HCT116 (cell line): ENCODE data around the gene AARS2. TPM values are rescaled to one million over a fixed set of nuclear protein-coding genes. Genes with fewer than 3 reads are reported as not detected.
A peak's percentile ranks its signal among the peaks of the same experiment; 100 is the strongest.

Experiments used
- ATAC-seq: fragments of 200-7000 bp; cut with Tn5 transposase; 2 replicates; pipeline ENCODE4 v1.9.1; 2020; ENCODE audit warnings: mild to moderate bottlenecking, moderate library complexity
- BruUV-seq: library from RNA; stranded (reverse); fragments of 400-500 nt; replicated peaks from 2 replicates; lab custom pipeline; 2021; lab: Mats Ljungman, UMichigan
- CTCF ChIA-PET: fragments of 300-600 bp; sonication (Branson Sonifier 250); formaldehyde crosslinking; loops from one replicate; lab custom pipeline; 2021; ENCODE audit warnings: antibody characterized with exemption; lab: Charles Lee
- POLR2A ChIA-PET: fragments of 300-600, 350-600 bp; sonication (Branson Sonifier 250); formaldehyde crosslinking; loops from one replicate; lab custom pipeline; 2021; ENCODE audit warnings: antibody characterized with exemption; lab: Charles Lee
- RAD21 ChIA-PET, 2 experiments: fragments of 300-600 bp; sonication (Branson Sonifier 250); formaldehyde crosslinking; loops; one replicate each; lab custom pipeline; 2023; ENCODE audit warnings: low total read pairs in 2 of 2; ENCODE audit not compliant: uncharacterized antibody in 2 of 2, unreplicated experiment in 2 of 2, low non-redundant PET in 1 of 2; lab: Charles Lee
- DNase-seq: peaks from one replicate; pipeline ENCODE4 v3.0.0-alpha.2; 2010; ENCODE audit warnings: low read depth, low spot score
- H2AFZ ChIP-seq: fragments of 200-600 bp; shearing (Covaris generic), sonication (generic); 2 replicates; pipeline ENCODE4 v1.6.1; 2017; ENCODE audit warnings: low read depth, mixed run types, mixed read lengths, antibody characterized with exemption, low read length; ENCODE audit not compliant: poor library complexity, severe bottlenecking
- H3K27ac ChIP-seq: 2 replicates; pipeline ENCODE4 v1.5.1; 2012; ENCODE audit warnings: low read depth, low read length
- H3K27me3 ChIP-seq: fragments of 200-600 bp; sonication (generic); 2 replicates; pipeline ENCODE4 v1.6.1; 2016; ENCODE audit warnings: mixed run types, low read length, mixed read lengths; ENCODE audit not compliant: insufficient read depth
- H3K36me3 ChIP-seq, 2 experiments: fragments of 200-500 bp in 1 of 2; fragments of 200-600 bp in 1 of 2; sonication (Bioruptor generic) in 1 of 2; sonication (generic) in 1 of 2; 2 replicates each; pipeline versions ENCODE4 v1.5.1 to v1.6.1; 2014 to 2016; ENCODE audit warnings: low read length in 2 of 2, inconsistent platforms in 1 of 2, mixed read lengths in 1 of 2, mixed run types in 1 of 2; ENCODE audit not compliant: insufficient read depth in 2 of 2, control insufficient read depth in 1 of 2
- H3K4me1 ChIP-seq, 2 experiments: fragments of 200-600 bp in 1 of 2; sonication (generic) in 1 of 2; 2 replicates each; pipeline versions ENCODE4 v1.5.1 to v1.6.1; 2012 to 2017; ENCODE audit warnings: low read length in 2 of 2, inconsistent platforms in 1 of 2, mild to moderate bottlenecking in 1 of 2, mixed read lengths in 1 of 2, mixed run types in 1 of 2, moderate library complexity in 1 of 2; ENCODE audit not compliant: insufficient read depth in 2 of 2, control insufficient read depth in 1 of 2
- H3K4me2 ChIP-seq: fragments of 200-600 bp; sonication (generic); 2 replicates; pipeline ENCODE4 v1.6.1; 2017; ENCODE audit warnings: mixed run types, low read length, mixed read lengths
- H3K4me3 ChIP-seq, 2 experiments: fragments of 200-600 bp in 1 of 2; sonication (generic) in 1 of 2; replicated peaks in 1 of 2; 2 replicates each; pipeline ENCODE4 v1.5.1; 2011 to 2016; ENCODE audit warnings: low read length in 2 of 2, control low read depth in 1 of 2, low read depth in 1 of 2, mild to moderate bottlenecking in 1 of 2, mixed read lengths in 1 of 2, mixed run types in 1 of 2
- H3K79me2 ChIP-seq: fragments of 200-600 bp; sonication (generic); 2 replicates; pipeline ENCODE4 v1.6.1; 2017; ENCODE audit warnings: mild to moderate bottlenecking, mixed run types, low read length, moderate library complexity, mixed read lengths; ENCODE audit not compliant: insufficient read depth
- H3K9ac ChIP-seq: fragments of 200-600 bp; sonication (generic); 2 replicates; pipeline ENCODE4 v1.6.1; 2016; ENCODE audit warnings: low read length, mixed read lengths
- H3K9me2 ChIP-seq: fragments of 200-600 bp; sonication (generic), shearing (Covaris generic); 2 replicates; pipeline ENCODE4 v1.6.1; 2017; ENCODE audit warnings: mixed run types, mild to moderate bottlenecking, moderate library complexity; ENCODE audit not compliant: insufficient read depth
- H3K9me3 ChIP-seq, 2 experiments: fragments of 200-500 bp in 1 of 2; fragments of 200-600 bp in 1 of 2; sonication (Bioruptor generic) in 1 of 2; sonication (generic) in 1 of 2; 2 replicates each; pipeline ENCODE4 v1.6.1; 2014 to 2017; ENCODE audit warnings: low read length in 2 of 2, mixed read lengths in 2 of 2, inconsistent platforms in 1 of 2, low read depth in 1 of 2, mild to moderate bottlenecking in 1 of 2, mixed run types in 1 of 2, moderate library complexity in 1 of 2; ENCODE audit not compliant: control insufficient read depth in 1 of 2, insufficient read depth in 1 of 2
- H4K20me1 ChIP-seq: fragments of 200-600 bp; sonication (generic), shearing (Covaris generic); 2 replicates; pipeline ENCODE4 v1.6.1; 2017; ENCODE audit warnings: mixed run types, mild to moderate bottlenecking, moderate library complexity; ENCODE audit not compliant: insufficient read depth
- CBX3 ChIP-seq: IDR thresholded peaks from 2 replicates; pipeline ENCODE4 v1.6.1; 2012; ENCODE audit warnings: low read depth
- CEBPB ChIP-seq: IDR thresholded peaks from 2 replicates; pipeline ENCODE4 v1.6.1; 2012; ENCODE audit warnings: low read depth
- EGR1 ChIP-seq: IDR thresholded peaks from 2 replicates; pipeline ENCODE4 v1.6.1; 2012; ENCODE audit warnings: low read depth
- EZH2phosphoT487 ChIP-seq: fragments of 200-600 bp; IDR thresholded peaks from 2 replicates; pipeline ENCODE4 v1.6.1; 2018; ENCODE audit warnings: antibody characterized with exemption, borderline replicate concordance
- FOSL1 ChIP-seq: IDR thresholded peaks from 2 replicates; pipeline ENCODE4 v1.6.1; 2012; ENCODE audit warnings: low read depth
- POLR2A ChIP-seq: IDR thresholded peaks from 2 replicates; pipeline ENCODE4 v1.7.0; 2011; ENCODE audit warnings: borderline replicate concordance; ENCODE audit not compliant: insufficient read depth, insufficient read length; ENCODE audit errors: extremely low read depth
- RAD21 ChIP-seq: IDR thresholded peaks from 2 replicates; pipeline ENCODE4 v1.6.1; 2012; ENCODE audit warnings: low read depth, mild to moderate bottlenecking
- SP1 ChIP-seq: IDR thresholded peaks from 2 replicates; pipeline ENCODE4 v1.6.1; 2012; ENCODE audit warnings: low read depth
- TCF7L2 ChIP-seq: IDR thresholded peaks from 2 replicates; pipeline ENCODE4 v1.7.0; 2011; ENCODE audit warnings: borderline replicate concordance, inconsistent platforms; ENCODE audit not compliant: insufficient read depth, insufficient read length; ENCODE audit errors: extremely low read depth
- YY1 ChIP-seq: IDR thresholded peaks from 2 replicates; pipeline ENCODE4 v1.6.1; 2011; ENCODE audit warnings: low read length, low read depth, moderate library complexity, mild to moderate bottlenecking; ENCODE audit not compliant: insufficient replicate concordance; ENCODE audit errors: extremely low read depth
- ZFX ChIP-seq: fragments of 450-650 bp; IDR thresholded peaks from 2 replicates; pipeline ENCODE4 v1.6.1; 2017
- ZNF274 ChIP-seq: fragments of 200-500 bp; sonication (Bioruptor generic); IDR thresholded peaks from 2 replicates; pipeline ENCODE4 v1.6.1; 2014; ENCODE audit warnings: mild to moderate bottlenecking, low read depth, low read length, inconsistent platforms
- intact Hi-C: fragments of 100-400 bp; cut with micrococcal nuclease; formaldehyde crosslinking; loops from 2 replicates; pipeline ENCODE4 v1.10.0; 2022
- total RNA-seq: library from RNA; stranded (reverse); gene quantifications from one replicate; pipeline ENCODE4 v1.2.1, GENCODE V29; 2021; ENCODE audit not compliant: unreplicated experiment
- TF ChIP-seq, protein P1 (sequence below), 3 experiments: fragments of 200-600 bp in 1 of 3; sonication (generic) in 1 of 3; IDR thresholded peaks in 2 of 3; conservative IDR thresholded peaks in 1 of 3; 2 replicates each; pipeline ENCODE4 v1.5.1; 2012 to 2017; ENCODE audit warnings: low read depth in 2 of 3, low read length in 2 of 3, antibody characterized with exemption in 1 of 3, borderline replicate concordance in 1 of 3, control low read depth in 1 of 3, mild to moderate bottlenecking in 1 of 3, mixed read lengths in 1 of 3, mixed run types in 1 of 3, moderate library complexity in 1 of 3; ENCODE audit not compliant: insufficient read depth in 1 of 3
- TF ChIP-seq, protein P2 (sequence below): IDR thresholded peaks from 2 replicates; pipeline ENCODE4 v1.6.1; 2012; ENCODE audit warnings: low read depth
- TF ChIP-seq, protein P3 (sequence below): IDR thresholded peaks from 2 replicates; pipeline ENCODE4 v1.6.1; 2011; ENCODE audit warnings: mild to moderate bottlenecking, low read length, moderate library complexity; ENCODE audit not compliant: insufficient replicate concordance; ENCODE audit errors: extremely low read depth

Gene AARS2
- total RNA-seq, 1 experiment from 2014 or later = 14.9 TPM

DNA sequence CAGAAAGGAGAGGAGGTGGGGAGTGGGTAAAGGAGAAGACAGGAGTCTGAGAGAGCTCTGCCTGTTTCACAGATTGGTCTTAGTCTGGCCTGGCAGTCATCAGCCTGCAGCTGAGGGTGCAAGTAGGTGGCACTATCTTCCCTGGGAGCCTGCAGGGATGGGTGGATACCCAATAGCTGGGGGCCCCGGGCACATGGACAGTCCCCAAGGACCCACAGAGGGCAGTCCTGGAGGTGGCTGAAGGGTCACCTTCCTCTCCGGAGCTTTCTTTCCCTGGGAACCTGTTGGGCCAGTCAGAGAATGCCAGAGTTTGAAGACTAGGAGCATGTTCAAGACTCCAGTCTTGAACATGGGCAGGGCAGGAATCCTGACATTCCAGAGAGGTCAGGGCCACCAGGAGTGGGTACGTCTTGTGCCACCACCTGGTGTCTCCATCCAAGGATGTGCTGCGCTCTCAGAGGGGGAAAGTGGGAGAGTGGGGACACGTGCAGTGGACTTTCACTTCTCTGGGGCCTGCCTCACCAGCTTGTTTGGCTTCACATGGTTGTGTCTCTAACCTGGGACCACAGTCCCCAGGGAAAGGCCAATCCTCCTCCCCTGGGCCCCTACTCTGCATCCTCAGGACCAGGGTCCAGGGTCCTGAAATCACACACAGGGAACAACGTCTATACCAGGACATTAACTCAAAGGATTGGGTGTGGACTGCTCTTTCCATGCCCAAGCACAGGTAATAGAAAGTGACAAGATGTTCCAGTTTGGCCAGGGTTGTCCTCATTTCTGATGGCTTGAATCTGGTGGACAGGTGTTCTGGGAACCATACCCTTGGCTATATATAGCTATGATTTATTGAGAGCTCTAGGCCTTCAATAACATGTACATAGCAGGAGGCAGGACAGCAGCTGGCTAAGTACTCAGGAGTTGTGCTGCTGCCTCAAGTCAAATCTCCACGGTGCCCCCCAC, 18.0 kb downstream of the AARS2 start:
- peaks cover 4 to 9% of the 10 kb centered on the region in 2 experiments; a peak in 3 of 4 replicates for H3K4me1 ChIP-seq
- H4K20me1 ChIP-seq = no peaks in the 10 kb centered on the region
- ATAC-seq = peak; percentile 23; the same call in 1 of the 2 replicates
- DNase-seq = no peak
- no peak for TF ChIP-seq YY1
- TF ChIP-seq TCF7L2 = no peak
- no peak for TF ChIP-seq CBX3
- no peak for TF ChIP-seq CEBPB
- no peak for TF ChIP-seq SP1
- TF ChIP-seq ZFX = no peak
- no peak for TF ChIP-seq RAD21
- no peak for TF ChIP-seq ZNF274
- no peak for TF ChIP-seq FOSL1
- no peak for TF ChIP-seq EZH2phosphoT487
- TF ChIP-seq, protein P1, sequence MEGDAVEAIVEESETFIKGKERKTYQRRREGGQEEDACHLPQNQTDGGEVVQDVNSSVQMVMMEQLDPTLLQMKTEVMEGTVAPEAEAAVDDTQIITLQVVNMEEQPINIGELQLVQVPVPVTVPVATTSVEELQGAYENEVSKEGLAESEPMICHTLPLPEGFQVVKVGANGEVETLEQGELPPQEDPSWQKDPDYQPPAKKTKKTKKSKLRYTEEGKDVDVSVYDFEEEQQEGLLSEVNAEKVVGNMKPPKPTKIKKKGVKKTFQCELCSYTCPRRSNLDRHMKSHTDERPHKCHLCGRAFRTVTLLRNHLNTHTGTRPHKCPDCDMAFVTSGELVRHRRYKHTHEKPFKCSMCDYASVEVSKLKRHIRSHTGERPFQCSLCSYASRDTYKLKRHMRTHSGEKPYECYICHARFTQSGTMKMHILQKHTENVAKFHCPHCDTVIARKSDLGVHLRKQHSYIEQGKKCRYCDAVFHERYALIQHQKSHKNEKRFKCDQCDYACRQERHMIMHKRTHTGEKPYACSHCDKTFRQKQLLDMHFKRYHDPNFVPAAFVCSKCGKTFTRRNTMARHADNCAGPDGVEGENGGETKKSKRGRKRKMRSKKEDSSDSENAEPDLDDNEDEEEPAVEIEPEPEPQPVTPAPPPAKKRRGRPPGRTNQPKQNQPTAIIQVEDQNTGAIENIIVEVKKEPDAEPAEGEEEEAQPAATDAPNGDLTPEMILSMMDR (IDR thresholded peaks at IDR 0.05 in 2 of 3, conservative IDR thresholded peaks at IDR 0.05 in 1 of 3; ENCODE audit: borderline replicate concordance in 1 of 3, insufficient read depth in 1 of 3, low read depth in 2 of 3, low read length in 2 of 3) = no peak
- TF ChIP-seq POLR2A = no peak
- TF ChIP-seq, protein P2, sequence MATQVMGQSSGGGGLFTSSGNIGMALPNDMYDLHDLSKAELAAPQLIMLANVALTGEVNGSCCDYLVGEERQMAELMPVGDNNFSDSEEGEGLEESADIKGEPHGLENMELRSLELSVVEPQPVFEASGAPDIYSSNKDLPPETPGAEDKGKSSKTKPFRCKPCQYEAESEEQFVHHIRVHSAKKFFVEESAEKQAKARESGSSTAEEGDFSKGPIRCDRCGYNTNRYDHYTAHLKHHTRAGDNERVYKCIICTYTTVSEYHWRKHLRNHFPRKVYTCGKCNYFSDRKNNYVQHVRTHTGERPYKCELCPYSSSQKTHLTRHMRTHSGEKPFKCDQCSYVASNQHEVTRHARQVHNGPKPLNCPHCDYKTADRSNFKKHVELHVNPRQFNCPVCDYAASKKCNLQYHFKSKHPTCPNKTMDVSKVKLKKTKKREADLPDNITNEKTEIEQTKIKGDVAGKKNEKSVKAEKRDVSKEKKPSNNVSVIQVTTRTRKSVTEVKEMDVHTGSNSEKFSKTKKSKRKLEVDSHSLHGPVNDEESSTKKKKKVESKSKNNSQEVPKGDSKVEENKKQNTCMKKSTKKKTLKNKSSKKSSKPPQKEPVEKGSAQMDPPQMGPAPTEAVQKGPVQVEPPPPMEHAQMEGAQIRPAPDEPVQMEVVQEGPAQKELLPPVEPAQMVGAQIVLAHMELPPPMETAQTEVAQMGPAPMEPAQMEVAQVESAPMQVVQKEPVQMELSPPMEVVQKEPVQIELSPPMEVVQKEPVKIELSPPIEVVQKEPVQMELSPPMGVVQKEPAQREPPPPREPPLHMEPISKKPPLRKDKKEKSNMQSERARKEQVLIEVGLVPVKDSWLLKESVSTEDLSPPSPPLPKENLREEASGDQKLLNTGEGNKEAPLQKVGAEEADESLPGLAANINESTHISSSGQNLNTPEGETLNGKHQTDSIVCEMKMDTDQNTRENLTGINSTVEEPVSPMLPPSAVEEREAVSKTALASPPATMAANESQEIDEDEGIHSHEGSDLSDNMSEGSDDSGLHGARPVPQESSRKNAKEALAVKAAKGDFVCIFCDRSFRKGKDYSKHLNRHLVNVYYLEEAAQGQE = no peak
- TF ChIP-seq, protein P3, sequence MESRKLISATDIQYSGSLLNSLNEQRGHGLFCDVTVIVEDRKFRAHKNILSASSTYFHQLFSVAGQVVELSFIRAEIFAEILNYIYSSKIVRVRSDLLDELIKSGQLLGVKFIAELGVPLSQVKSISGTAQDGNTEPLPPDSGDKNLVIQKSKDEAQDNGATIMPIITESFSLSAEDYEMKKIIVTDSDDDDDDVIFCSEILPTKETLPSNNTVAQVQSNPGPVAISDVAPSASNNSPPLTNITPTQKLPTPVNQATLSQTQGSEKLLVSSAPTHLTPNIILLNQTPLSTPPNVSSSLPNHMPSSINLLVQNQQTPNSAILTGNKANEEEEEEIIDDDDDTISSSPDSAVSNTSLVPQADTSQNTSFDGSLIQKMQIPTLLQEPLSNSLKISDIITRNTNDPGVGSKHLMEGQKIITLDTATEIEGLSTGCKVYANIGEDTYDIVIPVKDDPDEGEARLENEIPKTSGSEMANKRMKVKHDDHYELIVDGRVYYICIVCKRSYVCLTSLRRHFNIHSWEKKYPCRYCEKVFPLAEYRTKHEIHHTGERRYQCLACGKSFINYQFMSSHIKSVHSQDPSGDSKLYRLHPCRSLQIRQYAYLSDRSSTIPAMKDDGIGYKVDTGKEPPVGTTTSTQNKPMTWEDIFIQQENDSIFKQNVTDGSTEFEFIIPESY = no peak
- no peak for TF ChIP-seq EGR1
- H3K27me3 ChIP-seq = no peaks in the 10 kb centered on the region; the same call in 1 of the 2 replicates
- BruUV-seq = no TSS peak
- H3K36me3 ChIP-seq = no peaks in the 10 kb centered on the region
- H3K4me3 ChIP-seq = no peak overlapping the region
- no peaks in the 10 kb centered on the region for H3K9me2 ChIP-seq
- peak overlapping the region; percentile 19; the same call in 1 of the 2 replicates for H3K4me2 ChIP-seq
- H3K79me2 ChIP-seq = no peaks in the 10 kb centered on the region
- intact Hi-C loops = no loop called here
- no peak overlapping the region for H3K9ac ChIP-seq
- ChIA-PET RAD21 (interaction anchor here in 1 of 2 experiments (1.2 kb wide), 1 partner anchor 27 kb away, joined by 3 read pairs; no protein-coding TSS in a partner anchor), POLR2A (no interaction called here), CTCF (interaction anchor here (1.0 to 2.9 kb wide), 3 partner anchors 10 to 27 kb away, joined by 3 to 16 read pairs (median 6); partner anchors contain the start of gene AARS2)
- H3K9me3 ChIP-seq = no peaks in the 10 kb centered on the region
- H3K27ac ChIP-seq = no peak overlapping the region
- H2AFZ ChIP-seq = no peak overlapping the region
